ENCODE results near the gene SERPINA1. TPM values are rescaled to one million over a fixed set of nuclear protein-coding genes. Genes with fewer than 3 reads are reported as not detected.

The SERPINA1 gene
- total RNA-seq, 4 donors from 2014 or later: 102 to 1,757 (median 637) TPM

GRCh38 chr14:94380225-94381148 is 7.9 kb downstream of the SERPINA1 start:
- DNase-seq: no peak
- TF ChIP-seq CTCF (IDR thresholded peaks at IDR 0.05) (no peak), POLR2A (IDR thresholded peaks at IDR 0.05) (no peak)
- H3K9me3 ChIP-seq: no peaks in the 10 kb centered on the region
- H3K27ac ChIP-seq: no peak overlapping the region
- no peaks in the 10 kb centered on the region for H3K27me3 ChIP-seq
- H3K36me3 ChIP-seq: no peaks in the 10 kb centered on the region
- H3K4me1 ChIP-seq: peaks cover 0 to 19% (median 0%) of the 10 kb centered on the region in 4 donors
- H3K4me3 ChIP-seq: no peak overlapping the region

- TF ChIP-seq POLR2A (IDR thresholded peaks at IDR 0.05) (no peak), CTCF (IDR thresholded peaks at IDR 0.05) (no peak)
- no peak for DNase-seq
- no peaks in the 10 kb centered on the region for H3K9me3 ChIP-seq
- no peaks in the 10 kb centered on the region for H3K36me3 ChIP-seq
- H3K27me3 ChIP-seq: no peaks in the 10 kb centered on the region
- no peak overlapping the region for H3K27ac ChIP-seq
- H3K4me3 ChIP-seq: no peak overlapping the region
- peaks cover 0 to 12% (median 0%) of the 10 kb centered on the region in 4 donors for H3K4me1 ChIP-seq
These were observed 8.8 kb downstream of the SERPINA1 start for GRCh38 chr14:94379291-94380224.

GRCh38 chr14:94378527-94379290 is 9.7 kb downstream of the SERPINA1 start:
- DNase-seq: no peak
- Histone ChIP-seq H3K36me3 (no peaks in the 10 kb centered on the region), H3K27me3 (no peaks in the 10 kb centered on the region), H3K4me1 (peaks cover 0 to 4% (median 0%) of the 10 kb centered on the region in 4 donors), H3K4me3 (no peak overlapping the region), H3K9me3 (no peaks in the 10 kb centered on the region), H3K27ac (no peak overlapping the region)
- TF ChIP-seq POLR2A (IDR thresholded peaks at IDR 0.05) (no peak), CTCF (IDR thresholded peaks at IDR 0.05) (no peak)

GRCh38 chr14:94377866-94378470 is 10.4 kb downstream of the SERPINA1 start:
- no peak for DNase-seq
- no peaks in the 10 kb centered on the region for H3K36me3 ChIP-seq
- no peaks in the 10 kb centered on the region for H3K9me3 ChIP-seq
- no peaks in the 10 kb centered on the region for H3K4me1 ChIP-seq
- H3K4me3 ChIP-seq: no peak overlapping the region
- H3K27ac ChIP-seq: no peak overlapping the region
- TF ChIP-seq CTCF (IDR thresholded peaks at IDR 0.05): no peak
- TF ChIP-seq POLR2A (IDR thresholded peaks at IDR 0.05): no peak
- H3K27me3 ChIP-seq: no peaks in the 10 kb centered on the region

Measured in Peyer's patch (tissue), 4 donors.